ENCODE measurements around the gene AFAP1.
A peak's percentile ranks its signal among the peaks of the same experiment; 100 is the strongest.
"Not testable (repeated sequence)": the region's sequence is repeated elsewhere in the genome, so short reads cannot be mapped to it uniquely, and the experiment has no call there.

Gene AFAP1

GRCh38 chr4:7944599-7945220, 5.0 kb upstream of the AFAP1 start:
- no peak for DNase-seq

DNA sequence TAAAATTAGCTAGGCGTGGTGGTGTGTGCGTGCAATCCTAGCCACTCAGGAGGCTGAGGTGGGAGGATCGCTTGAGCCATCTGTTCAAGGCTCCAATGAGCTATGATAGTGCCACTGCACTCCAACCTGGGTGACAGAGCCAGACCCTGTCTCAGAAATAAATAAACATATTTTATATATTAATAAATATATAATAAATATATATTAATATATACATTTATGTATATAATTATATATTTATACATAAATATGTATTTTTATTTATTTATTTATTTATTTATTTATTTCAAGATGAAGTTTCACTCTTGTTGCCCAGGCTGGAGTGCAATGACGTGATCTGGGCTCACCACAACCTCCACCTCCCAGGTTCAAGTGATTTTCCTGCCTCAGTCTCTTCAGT, 4.0 kb upstream of the AFAP1 start:
- not testable (repeated sequence) for DNase-seq

- no peak for DNase-seq
Observed at GRCh38 chr4:7943211-7943610, 3.5 kb upstream of the AFAP1 start.

GRCh38 chr4:7941965-7942496, 2.4 kb upstream of the AFAP1 start:
- no peak for DNase-seq

- DNase-seq: no peak
Observed at GRCh38 chr4:7941111-7941964, 1.7 kb upstream of the AFAP1 start.

GRCh38 chr4:7938609-7939376, 868 bp downstream of the AFAP1 start:
- no peak for DNase-seq

- no peak for DNase-seq
Observed at GRCh38 chr4:7938266-7938608, 1.4 kb downstream of the AFAP1 start.

GRCh38 chr4:7937006-7937405, 2.7 kb downstream of the AFAP1 start:
- DNase-seq: peak; percentile 68

DNA sequence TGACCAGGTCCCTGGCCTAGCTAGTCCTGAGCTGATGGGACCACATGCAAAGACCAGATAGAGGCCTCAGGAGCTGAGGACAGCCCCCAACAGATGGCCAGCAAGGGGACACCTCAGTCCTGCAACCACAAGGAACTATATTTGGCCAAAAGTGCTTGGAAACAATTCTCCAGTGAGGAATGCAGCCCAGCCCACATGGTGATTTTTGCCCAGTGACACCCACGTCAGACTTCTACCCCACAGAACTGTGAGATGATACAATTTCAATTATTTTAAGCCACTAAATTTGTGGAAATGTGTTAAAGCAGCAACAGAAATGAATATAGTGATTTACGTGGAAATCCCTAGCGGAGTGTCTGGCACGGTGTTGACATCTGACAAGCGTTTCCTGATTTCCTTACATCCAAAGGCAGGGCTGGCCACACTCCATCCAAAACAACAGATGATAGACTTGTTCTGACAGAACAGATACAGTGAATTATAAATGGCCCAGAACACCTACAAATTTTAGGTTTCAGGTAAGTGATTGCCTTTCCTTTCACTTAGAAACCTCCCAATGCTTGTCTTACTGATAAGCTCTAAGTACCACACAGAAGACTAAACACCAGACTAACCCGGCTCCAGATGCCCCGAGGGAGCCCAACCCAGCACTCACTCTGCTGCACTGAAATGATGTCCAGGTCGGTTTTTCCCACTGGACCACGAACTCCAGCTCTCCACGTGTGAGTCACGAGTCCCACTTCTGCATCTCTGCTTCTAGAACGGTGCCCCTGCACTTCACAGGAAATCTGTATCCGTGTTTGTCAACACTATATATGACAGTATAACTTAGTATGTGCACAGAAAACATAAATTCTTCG, 5.8 kb downstream of the AFAP1 start:
- DNase-seq: no peak

GRCh38 chr4:7932287-7932686, 7.4 kb downstream of the AFAP1 start:
- no peak for DNase-seq

DNA sequence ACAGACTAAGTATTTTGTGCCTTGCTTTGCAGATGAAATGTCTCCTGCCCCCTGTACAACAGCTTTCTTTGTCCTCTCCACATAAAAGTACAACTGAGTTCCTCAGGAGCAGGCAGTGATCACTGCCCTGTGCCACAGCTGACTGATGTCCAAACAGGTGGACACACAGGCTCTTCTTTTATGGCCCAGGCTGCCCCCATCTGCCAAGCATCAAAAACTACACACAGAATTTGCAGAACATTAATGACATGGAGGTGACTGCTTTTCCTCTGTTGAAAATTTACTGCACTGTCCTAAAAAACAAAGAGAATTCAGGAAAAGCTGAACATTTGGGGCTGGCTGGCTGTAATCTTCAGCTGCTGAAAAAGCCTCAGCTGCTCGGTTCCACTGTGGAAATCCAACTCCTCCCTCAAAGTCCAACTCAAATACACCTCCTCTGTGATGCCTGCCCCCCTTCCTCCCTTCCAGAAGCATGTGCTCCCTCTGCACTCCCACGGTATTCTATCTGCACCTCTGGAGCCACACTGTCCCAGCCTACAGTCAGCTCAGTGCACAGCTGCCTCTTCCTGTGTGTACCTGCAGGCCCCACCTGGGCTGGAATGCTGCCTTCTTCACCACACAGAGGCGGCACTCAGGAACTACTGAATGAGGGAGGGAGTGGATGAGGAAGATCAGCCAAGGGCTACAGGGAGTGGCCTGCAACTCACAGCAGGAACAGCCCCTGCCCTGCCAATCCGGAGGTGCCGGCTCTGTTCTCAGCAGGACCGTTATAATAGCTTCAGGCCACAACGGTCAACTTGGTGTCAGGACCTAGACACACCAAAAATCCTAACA, 10.3 kb downstream of the AFAP1 start:
- no peak for DNase-seq

GRCh38 chr4:7928711-7929110, 10.9 kb downstream of the AFAP1 start:
- DNase-seq: no peak

- DNase-seq: no peak
Observed at GRCh38 chr4:7926822-7927221, 12.8 kb downstream of the AFAP1 start.

- no peak for DNase-seq
Observed at GRCh38 chr4:7924570-7924969, 15.1 kb downstream of the AFAP1 start.

GRCh38 chr4:7924163-7924562, 15.5 kb downstream of the AFAP1 start:
- no peak for DNase-seq

DNA sequence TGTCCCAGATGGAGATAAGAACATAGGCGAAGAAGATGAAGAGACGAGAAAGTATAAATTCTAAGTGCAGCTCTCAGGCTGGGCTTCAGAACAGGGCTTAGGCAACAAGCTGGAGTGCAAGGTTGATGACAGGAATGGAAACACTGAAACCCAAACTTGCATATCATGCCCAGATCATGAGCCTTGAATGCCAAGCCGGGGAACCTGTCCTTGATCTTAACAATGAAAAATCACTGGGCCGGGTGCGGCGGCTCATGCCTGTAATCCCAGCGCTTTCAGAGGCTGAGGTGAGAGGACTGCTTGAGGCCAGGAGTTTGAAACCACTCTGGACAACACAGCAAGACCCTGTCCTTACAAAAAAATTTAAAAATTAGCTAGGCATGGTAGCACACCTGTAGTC, 17.2 kb downstream of the AFAP1 start:
- no peak for DNase-seq

- DNase-seq: no peak
Observed at GRCh38 chr4:7918981-7919380, 20.7 kb downstream of the AFAP1 start.

DNA sequence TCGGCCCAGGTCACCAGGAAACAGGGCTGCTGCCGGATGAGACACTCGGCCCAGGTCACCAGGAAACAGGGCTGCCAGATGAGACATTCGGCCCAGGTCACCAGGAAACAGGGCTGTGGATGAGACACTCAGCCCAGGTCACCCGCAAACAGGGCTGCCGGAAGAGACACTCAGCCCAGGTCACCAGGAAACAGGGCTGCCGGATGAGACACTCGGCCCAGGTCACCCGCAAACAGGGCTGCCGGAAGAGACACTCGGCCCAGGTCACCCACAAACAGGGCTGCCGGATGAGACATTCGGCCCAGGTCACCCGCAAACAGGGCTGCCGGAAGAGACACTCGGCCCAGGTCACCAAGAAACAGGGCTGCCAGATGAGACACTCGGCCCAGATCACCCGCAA, 21.5 kb downstream of the AFAP1 start:
- not testable (repeated sequence) for DNase-seq

DNA sequence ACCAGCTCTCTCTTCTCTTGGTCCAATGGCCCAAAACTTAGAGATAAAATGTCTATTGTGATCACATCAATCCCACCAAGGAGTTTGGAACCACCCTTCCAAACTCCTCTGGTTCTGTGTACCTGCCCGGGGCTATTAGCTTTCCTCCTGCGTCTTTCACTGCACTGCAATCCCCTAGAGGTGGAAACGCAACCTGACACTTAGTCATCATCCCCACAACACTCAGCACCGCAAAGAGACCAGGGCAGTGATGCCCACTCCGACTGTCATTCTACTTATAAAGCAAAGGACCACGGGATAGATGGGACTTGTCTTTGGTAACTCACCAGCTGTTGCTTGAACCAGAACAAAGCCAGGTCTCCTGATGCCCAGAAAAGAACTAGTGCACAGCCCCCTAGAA, 22.0 kb downstream of the AFAP1 start:
- DNase-seq: no peak

- DNase-seq: no peak
Observed at GRCh38 chr4:7915875-7916242, 23.8 kb downstream of the AFAP1 start.

DNA sequence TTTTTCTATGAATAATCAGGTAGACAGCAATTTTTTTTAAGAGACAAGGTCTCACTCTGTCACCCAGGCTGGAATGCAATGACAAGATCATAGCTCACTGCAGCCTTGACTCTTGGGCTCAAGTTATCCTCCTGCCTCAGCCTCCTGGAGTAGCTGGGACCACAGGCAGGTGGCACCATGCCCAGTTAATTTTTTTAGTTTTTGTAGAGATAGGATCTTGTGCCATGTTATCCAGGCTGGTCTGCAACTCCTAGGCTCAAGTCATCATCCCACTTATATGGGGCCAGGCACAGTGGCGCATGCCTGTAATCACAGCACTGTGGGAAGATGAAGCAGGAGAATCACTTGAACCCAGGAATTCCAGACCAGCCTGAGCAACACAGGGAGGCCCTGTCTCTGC, 26.8 kb downstream of the AFAP1 start:
- no peak for DNase-seq
